OCI-LY1 (cell line): Measurements from ENCODE around the gene UST.

Source experiments
- H2AFZ ChIP-seq: fragments of 200-600 bp; sonication (generic), shearing (Covaris generic); 2 replicates; pipeline ENCODE4 v1.6.0; 2014; ENCODE audit warnings: antibody characterized with exemption, mild to moderate bottlenecking, low read length
- H3F3A ChIP-seq: fragments of 200-600 bp; sonication (generic), shearing (Covaris generic); 2 replicates; pipeline ENCODE4 v1.6.0; 2014; ENCODE audit warnings: mild to moderate bottlenecking, antibody characterized with exemption, low read length, moderate library complexity; ENCODE audit not compliant: insufficient read depth
- H3K27ac ChIP-seq: fragments of 200-600 bp; sonication (generic); 2 replicates; pipeline ENCODE4 v1.5.1; 2014; ENCODE audit warnings: low read length, mixed run types, mild to moderate bottlenecking, low read depth; ENCODE audit not compliant: poor library complexity, severe bottlenecking
- H3K27me3 ChIP-seq: fragments of 200-600 bp; sonication (generic); 2 replicates; pipeline ENCODE4 v1.6.0; 2014; ENCODE audit warnings: antibody characterized with exemption, mild to moderate bottlenecking, low read length, moderate library complexity; ENCODE audit not compliant: insufficient read depth
- H3K36me3 ChIP-seq: fragments of 200-600 bp; sonication (generic); 2 replicates; pipeline ENCODE4 v1.6.1; 2014; ENCODE audit warnings: mild to moderate bottlenecking, antibody characterized with exemption, low read length, moderate library complexity, mixed read lengths; ENCODE audit not compliant: insufficient read depth
- H3K4me1 ChIP-seq: fragments of 200-600 bp; sonication (generic); 2 replicates; pipeline ENCODE4 v1.5.1; 2014; ENCODE audit warnings: mild to moderate bottlenecking, low read length, moderate library complexity; ENCODE audit not compliant: insufficient read depth, severe bottlenecking
- H3K4me2 ChIP-seq: fragments of 200-600 bp; sonication (generic), shearing (Covaris generic); 2 replicates; pipeline ENCODE4 v1.6.1; 2014; ENCODE audit warnings: low read length
- H3K4me3 ChIP-seq: fragments of 200-600 bp; sonication (generic); 2 replicates; pipeline ENCODE4 v1.5.1; 2014; ENCODE audit warnings: low read length, low read depth, mild to moderate bottlenecking, mixed read lengths; ENCODE audit not compliant: poor library complexity, severe bottlenecking
- H3K79me2 ChIP-seq: fragments of 200-600 bp; shearing (Covaris generic); 2 replicates; pipeline ENCODE4 v1.6.1; 2016; ENCODE audit warnings: mixed run types, low read length, mixed read lengths; ENCODE audit not compliant: insufficient read depth
- H3K9ac ChIP-seq: fragments of 200-600 bp; sonication (generic), shearing (Covaris generic); 2 replicates; pipeline ENCODE4 v1.6.1; 2014; ENCODE audit warnings: mild to moderate bottlenecking, low read length, mixed read lengths
- H3K9me2 ChIP-seq: fragments of 200-600 bp; sonication (generic), shearing (Covaris generic); 2 replicates; pipeline ENCODE4 v1.6.1; 2014; ENCODE audit warnings: low read depth, mild to moderate bottlenecking, low read length, mixed read lengths
- H3K9me3 ChIP-seq: fragments of 200-600 bp; shearing (Covaris generic); 2 replicates; pipeline ENCODE4 v1.6.1; 2014; ENCODE audit warnings: low read length, mixed read lengths
- H4K20me1 ChIP-seq: fragments of 200-600 bp; sonication (generic), shearing (Covaris generic); 2 replicates; pipeline ENCODE4 v1.6.0; 2016; ENCODE audit warnings: mild to moderate bottlenecking, low read length; ENCODE audit not compliant: insufficient read depth
- EZH2 ChIP-seq: fragments of 200-600 bp; sonication (generic), shearing (Covaris generic); IDR thresholded peaks from 2 replicates; pipeline ENCODE4 v1.8.0; 2017; ENCODE audit warnings: borderline replicate concordance, mixed run types, mild to moderate bottlenecking, antibody characterized with exemption, low read length, moderate library complexity, mixed read lengths
- TF ChIP-seq, protein P1 (sequence below): fragments of 200-600 bp; sonication (generic), shearing (Covaris generic); IDR thresholded peaks from 2 replicates; pipeline ENCODE4 v1.5.1; 2017; ENCODE audit warnings: mild to moderate bottlenecking, antibody characterized with exemption, low read length, moderate library complexity, mixed read lengths

UST gene

GRCh38 chr6:149093643-149094042, 346.8 kb downstream of the UST start:
- Histone ChIP-seq H3K9ac (no peak overlapping the region), H3K27ac (no peak overlapping the region), H3K9me3 (no peaks in the 10 kb centered on the region; the same call in 1 of the 2 replicates), H2AFZ (no peak overlapping the region), H3K79me2 (no peaks in the 10 kb centered on the region), H3F3A (no peaks in the 10 kb centered on the region), H3K4me1 (no peaks in the 10 kb centered on the region), H4K20me1 (no peaks in the 10 kb centered on the region), H3K4me2 (no peak overlapping the region), H3K4me3 (no peak overlapping the region), H3K36me3 (no peaks in the 10 kb centered on the region), H3K9me2 (no peaks in the 10 kb centered on the region), H3K27me3 (peaks cover 7% of the 10 kb centered on the region; the same call in 1 of the 2 replicates)
- TF ChIP-seq, protein P1, sequence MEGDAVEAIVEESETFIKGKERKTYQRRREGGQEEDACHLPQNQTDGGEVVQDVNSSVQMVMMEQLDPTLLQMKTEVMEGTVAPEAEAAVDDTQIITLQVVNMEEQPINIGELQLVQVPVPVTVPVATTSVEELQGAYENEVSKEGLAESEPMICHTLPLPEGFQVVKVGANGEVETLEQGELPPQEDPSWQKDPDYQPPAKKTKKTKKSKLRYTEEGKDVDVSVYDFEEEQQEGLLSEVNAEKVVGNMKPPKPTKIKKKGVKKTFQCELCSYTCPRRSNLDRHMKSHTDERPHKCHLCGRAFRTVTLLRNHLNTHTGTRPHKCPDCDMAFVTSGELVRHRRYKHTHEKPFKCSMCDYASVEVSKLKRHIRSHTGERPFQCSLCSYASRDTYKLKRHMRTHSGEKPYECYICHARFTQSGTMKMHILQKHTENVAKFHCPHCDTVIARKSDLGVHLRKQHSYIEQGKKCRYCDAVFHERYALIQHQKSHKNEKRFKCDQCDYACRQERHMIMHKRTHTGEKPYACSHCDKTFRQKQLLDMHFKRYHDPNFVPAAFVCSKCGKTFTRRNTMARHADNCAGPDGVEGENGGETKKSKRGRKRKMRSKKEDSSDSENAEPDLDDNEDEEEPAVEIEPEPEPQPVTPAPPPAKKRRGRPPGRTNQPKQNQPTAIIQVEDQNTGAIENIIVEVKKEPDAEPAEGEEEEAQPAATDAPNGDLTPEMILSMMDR: no peak
- TF ChIP-seq EZH2: no peak

DNA sequence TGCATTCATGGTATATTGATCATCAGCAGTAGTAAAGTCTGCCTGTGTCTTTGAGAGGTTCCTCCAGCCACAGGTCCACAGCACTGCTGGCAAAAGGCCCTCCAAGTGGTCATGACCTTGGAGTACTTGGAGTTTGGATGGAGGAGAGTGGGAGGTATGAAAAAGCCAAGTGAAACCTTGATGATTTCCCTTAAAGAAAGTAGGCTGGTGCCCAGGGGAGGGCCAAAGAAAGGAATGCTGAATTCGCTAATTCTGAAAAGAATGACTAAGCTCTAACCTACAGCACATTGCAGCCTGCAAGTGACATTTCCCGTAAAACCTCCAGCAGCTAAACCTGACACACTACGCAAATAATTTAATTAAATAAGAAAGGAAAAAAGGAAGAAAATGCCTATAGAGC, 347.3 kb downstream of the UST start:
- Histone ChIP-seq H3K27me3 (peaks cover 7% of the 10 kb centered on the region; the same call in 1 of the 2 replicates), H3F3A (no peaks in the 10 kb centered on the region), H3K9ac (no peak overlapping the region), H3K27ac (no peak overlapping the region), H3K79me2 (no peaks in the 10 kb centered on the region), H4K20me1 (no peaks in the 10 kb centered on the region), H3K4me1 (no peaks in the 10 kb centered on the region), H3K4me3 (no peak overlapping the region), H3K36me3 (no peaks in the 10 kb centered on the region), H3K4me2 (no peak overlapping the region), H3K9me3 (no peaks in the 10 kb centered on the region; the same call in 1 of the 2 replicates), H2AFZ (no peak overlapping the region), H3K9me2 (no peaks in the 10 kb centered on the region)
- TF ChIP-seq EZH2: no peak
- TF ChIP-seq, protein P1: no peak

DNA sequence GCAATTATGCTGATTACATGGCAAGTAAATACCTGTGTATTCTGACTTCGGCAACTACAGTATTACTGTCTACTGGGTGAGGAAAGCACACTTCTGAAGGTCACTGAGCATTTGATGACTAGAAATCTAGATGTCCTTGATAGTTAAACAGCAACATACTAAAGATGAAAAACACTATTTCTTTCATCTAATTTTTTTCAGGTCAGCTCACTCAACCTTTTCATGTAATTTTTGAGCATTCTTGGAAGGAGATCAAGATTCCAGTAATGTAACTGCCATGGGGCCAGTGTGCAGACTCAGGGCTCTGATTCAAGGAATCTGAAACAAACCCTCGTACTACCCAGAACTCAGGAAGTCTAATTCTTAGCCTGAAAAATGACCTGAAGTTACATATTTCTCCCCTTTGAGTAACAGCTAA, 348.1 kb downstream of the UST start:
- Histone ChIP-seq H4K20me1 (no peaks in the 10 kb centered on the region), H3K9ac (no peak overlapping the region), H3K36me3 (no peaks in the 10 kb centered on the region), H3K27me3 (peaks cover 7% of the 10 kb centered on the region; the same call in 1 of the 2 replicates), H3K4me1 (no peaks in the 10 kb centered on the region), H3K4me3 (no peak overlapping the region), H3K4me2 (no peak overlapping the region), H3K79me2 (no peaks in the 10 kb centered on the region), H2AFZ (no peak overlapping the region), H3F3A (no peaks in the 10 kb centered on the region), H3K9me3 (no peaks in the 10 kb centered on the region; the same call in 1 of the 2 replicates), H3K27ac (no peak overlapping the region), H3K9me2 (no peaks in the 10 kb centered on the region)
- no peak for TF ChIP-seq EZH2
- TF ChIP-seq, protein P1: no peak
